Inflammatory macrophage (primary cell): ENCODE measurements around the gene VCAN.
A peak's percentile ranks its signal among the peaks of the same experiment; 100 is the strongest.

Experiments used
- DNase-seq, 2 donors: peaks; one replicate each; pipeline ENCODE4 v3.0.0-alpha.2; 2020 to 2022

The VCAN gene

DNA sequence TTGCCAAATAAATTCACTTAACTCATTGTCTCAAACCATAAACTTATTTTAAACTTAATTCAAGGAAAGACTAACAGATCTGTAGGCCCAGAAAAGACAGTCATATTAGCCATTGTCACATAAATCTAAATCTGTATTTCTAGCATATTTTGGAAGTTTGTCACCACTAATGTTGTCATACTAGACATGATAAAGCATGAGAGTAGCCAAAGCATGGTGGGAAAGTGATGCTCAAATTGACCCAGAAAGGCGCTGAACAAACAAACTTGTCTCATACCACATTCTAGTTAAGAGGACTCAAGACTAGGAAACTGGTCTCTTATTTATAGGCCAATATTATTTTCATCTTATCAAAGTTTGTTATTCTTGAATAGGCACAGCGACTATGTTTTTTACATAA is 99.4 kb downstream of the VCAN start:
- DNase-seq = no peak

DNA sequence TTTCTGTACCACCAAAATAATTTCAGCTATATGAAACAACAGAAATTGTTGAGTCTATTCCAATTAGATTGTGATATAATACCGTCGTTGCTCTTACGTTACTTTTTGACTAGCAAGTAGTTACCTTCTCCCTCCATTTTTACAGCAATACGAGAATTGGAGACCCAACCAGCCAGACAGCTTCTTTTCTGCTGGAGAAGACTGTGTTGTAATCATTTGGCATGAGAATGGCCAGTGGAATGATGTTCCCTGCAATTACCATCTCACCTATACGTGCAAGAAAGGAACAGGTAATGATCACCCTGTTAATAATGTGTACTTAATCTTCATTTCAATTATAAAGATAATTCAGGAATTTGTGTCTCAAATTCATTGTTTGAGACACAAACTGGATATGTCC is 100.7 kb downstream of the VCAN start:
- no peak for DNase-seq

DNA sequence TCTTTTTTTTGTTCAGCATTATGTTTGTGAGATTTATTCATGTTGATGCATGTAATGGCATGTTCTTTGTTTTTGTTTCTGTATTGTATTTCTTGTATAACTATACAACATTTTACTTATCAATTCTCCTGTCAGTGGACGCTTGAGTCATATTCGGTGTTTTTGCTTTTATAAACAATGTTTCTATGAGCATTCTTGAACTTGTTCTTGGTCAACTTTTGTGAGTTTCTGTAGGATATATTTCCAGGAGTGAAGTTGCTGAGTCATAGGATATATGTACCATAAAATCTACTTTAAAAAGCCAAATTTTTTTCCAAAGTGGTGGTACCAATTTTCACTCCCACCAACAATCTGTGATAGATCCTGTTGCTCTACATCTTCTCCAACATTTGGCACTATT is 104.8 kb downstream of the VCAN start:
- DNase-seq = no peak

DNA sequence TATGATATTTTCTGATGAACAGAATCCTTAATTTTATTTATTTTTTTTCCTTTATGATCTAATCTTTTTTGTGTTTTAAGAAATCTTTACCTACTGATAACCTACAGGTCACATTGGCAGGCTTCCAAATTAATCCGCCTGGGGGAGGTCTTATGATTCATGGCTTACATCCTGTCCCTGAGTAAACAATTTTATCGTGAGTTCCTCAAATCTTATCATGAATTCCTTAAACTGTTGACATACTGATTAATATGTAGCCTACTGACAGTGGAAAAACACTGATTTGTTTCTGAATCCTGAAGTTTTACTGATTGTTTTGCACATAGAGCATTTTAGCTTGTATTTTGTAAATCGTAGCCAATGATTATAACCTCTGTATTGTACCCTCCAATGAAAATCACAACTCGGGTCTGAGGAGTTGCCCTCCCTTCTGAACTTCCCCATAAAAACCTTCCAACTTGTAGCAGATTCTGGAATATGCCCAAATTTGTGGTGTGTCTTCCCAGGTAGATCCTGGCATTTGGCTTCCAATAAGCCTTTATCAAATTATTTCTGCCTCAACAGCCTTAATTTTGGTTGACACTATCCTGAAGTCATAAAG is 105.6 kb downstream of the VCAN start:
- peak; percentile 13 to 40 for DNase-seq

DNA sequence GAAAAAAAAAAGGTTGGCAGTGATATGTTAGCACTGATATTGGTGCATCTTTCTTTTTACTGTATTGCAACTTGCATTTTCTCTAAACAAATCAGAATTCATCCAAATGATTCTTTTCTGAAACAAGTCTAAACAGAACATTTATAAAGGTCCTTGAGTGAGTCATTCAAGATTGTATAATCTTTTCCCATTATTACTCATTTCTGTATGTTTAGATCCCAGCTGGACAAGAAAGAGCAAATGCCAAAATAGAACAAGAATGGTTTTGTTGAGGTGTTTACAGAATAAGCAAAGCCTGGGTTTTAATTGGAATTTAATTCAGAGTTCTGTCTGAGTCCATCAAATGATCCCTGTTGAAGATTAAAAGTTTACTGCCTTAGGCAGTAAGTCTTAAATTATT is 112.3 kb downstream of the VCAN start:
- DNase-seq = no peak

DNA sequence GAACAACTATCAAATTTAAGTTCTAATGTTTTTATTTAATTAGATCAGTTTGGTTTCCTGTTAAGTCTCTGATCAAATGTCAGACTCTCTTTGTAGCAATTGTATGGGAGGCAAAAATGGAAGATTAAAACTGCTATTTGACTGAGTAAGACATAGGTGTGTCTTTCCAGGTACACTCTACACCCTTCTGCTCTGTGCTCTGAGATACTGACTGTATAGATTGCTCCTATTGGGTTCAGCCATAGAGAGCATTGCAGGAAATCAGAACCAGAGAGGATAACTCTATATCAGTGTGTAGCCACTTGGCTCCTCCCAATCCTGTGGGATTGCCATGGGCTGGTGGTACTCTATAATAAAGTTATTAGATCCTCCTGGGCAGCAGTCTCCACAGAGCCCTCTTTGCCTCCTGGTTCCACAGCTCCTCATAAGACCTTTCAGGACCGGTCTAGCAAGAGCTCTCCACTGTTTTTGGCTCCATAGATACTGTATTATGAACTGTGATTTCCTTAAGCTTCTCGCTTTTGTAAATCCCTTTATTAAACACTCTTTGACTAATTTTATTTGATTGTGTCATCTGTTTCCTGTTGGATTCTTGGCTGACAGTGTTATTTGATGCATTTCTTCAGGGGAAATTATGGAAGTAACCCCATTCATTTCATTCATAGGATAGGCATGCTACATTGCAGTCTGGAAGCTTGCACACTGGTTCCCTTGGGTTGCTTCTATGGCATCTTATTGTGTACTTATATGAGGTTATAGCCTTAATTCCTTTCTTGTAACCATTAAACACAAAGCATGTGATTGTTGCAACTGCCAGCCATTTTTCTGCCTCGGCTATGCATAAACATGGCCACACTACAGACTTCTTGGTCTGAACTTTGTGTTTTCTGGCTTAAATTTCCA is 115.6 kb downstream of the VCAN start:
- DNase-seq = no peak

DNA sequence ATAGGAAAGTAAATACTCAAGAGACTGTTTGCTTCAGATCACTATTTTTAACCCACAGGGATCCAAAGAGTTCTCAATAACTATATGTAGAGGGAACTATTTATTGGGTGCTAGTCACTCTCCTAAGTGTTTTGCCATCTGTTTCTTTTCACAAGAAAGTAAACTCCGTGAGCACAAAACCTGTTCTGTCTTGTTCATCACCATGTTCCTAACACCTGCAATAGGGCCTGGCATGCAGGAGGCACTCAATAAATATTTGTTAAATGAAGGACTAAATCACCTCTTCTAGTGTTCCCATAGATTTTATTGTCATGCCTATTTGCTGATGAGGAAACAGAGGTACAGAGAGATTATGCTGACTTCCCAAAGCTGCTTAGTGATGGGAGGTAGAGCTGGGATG is 118.2 kb downstream of the VCAN start:
- DNase-seq = no peak

DNA sequence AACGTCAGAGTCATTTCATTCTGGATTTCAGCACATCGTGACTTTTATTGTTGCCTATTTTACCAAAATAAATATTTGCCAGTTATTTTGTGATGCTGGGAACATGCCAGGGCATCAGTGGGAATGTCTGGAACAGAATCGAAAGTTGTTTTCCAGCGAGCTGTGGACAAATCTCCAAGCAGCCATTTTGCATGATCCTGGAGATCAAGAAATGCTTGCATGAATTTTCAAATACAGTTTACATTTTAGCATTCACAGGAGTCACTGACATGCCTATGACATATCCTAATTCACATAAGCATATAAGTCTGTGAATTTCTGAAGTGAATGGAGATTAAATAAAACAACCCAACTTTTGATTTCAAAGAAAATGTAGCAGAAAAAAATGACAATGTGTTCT is 119.4 kb downstream of the VCAN start:
- no peak for DNase-seq

DNA sequence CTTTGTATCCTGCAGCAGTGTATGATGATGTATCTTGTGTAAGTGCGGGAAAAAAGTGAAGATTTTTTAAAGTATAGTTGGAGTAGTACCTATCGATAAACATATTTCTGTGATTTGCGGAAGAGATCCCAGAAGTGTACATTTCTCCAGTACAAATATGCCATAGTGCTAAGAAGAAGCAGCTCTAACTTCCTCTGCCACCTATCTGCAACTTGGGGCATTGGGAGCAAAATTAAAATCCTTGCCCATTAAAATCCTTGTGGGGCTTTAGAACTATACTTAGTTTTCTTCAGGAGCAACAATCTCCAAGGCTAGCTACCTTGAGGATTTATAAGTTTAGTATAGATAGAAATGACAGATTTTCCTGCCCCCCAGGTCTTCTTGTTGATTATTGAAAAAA is 123.7 kb downstream of the VCAN start:
- no peak for DNase-seq

DNA sequence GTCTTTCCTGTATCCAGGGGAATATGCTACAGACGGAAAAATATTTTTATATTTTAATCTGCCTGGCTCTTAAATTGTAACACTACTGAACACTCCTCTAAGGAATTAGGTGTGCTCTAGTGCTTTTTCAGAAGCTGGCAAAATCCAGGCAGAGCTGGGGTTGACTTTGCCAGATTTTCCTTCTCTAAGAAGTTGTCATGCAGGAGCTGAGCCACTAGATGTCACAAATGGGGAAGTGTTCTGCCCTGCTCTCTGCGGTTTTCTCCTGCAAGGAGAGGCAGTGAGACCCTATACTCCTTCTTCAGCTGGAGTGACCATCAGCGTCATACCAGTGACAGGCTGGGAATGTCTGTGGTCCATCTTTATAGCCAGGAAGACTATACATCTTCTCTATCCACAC is 136.6 kb downstream of the VCAN start:
- peak; percentile 32 for DNase-seq

DNA sequence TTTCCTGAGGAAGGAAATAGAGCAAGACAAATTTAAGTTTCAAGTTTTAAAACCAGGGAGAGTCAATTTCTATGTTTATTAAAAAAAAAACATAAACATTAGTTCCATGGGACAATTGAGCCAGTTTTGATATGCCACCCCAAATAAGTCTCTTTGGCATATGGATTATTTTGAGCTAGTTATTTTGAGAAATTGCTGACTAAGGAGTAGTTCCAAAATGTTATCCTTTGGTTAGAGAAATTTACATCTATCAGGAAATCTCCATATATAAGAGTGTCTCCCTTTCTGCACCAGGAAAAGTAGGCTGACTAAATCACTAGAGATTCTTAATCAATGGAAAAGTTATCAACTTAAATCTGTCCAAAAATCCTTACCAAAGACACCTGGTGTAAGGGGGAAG is 143.3 kb downstream of the VCAN start:
- DNase-seq = no peak

DNA sequence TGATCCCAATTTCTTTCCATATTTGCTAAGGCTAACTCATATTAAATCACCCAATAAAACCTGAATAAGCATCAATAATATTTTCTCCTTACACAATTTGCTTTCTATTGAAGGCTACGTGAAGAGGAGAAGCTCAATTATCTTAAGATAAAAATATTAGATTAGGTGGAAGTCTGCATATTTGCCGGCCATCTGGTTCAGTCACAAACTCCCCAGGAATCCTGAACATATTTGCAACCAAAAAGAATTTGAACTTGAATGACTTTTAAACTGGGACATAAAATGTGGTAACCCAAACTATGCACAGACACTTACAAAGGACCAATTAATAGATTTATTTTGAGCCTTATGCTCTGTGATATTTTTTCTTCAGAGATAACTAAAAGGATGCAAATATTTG is 156.8 kb downstream of the VCAN start:
- no peak for DNase-seq
